Activated CD8-positive, alpha-beta memory T cell treated with anti-CD3 and anti-CD28 coated beads for 36 hours (primary cell): ENCODE data around the gene ODC1. TPM values are rescaled to one million over a fixed set of nuclear protein-coding genes. Genes with fewer than 3 reads are reported as not detected.

Experiments
- CTCF ChIA-PET: fragments of 350-600 bp; sonication (Branson Sonifier 250); formaldehyde crosslinking; loops from one replicate; lab custom pipeline; 2021; ENCODE audit warnings: antibody characterized with exemption; lab: Charles Lee
- POLR2A ChIA-PET: fragments of 350-600 bp; sonication (Branson Sonifier 250); formaldehyde crosslinking; loops from one replicate; lab custom pipeline; 2021; ENCODE audit warnings: antibody characterized with exemption; lab: Charles Lee
- total RNA-seq, 2 experiments: library from RNA; stranded (reverse); gene quantifications; one replicate each; pipeline ENCODE4 v1.2.3, GENCODE V29; 2021

The ODC1 gene
- total RNA-seq, 2 experiments from 2014 or later: 477 to 483 TPM

DNA sequence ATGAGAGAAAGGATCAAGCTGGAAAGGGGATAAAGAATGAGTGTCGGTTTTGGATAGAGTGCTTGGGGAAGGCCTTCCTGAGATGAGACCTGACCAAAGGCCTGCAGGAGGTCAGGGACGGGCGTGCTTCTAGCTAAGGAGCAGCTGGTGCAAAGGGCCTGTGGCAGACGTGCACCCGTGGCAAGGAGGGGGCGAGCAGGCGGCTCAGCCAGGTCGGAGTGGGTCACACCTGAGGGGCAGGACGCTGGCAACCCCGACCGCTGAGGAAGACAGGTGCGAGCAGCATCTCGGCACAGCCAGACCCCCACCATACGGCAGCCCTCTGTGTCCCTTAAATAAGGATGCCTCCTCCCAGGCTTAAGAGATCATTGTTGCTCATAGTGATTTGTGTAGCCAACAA is 48.1 kb downstream of the ODC1 start:
- CTCF ChIA-PET: interaction anchor here (0.8 kb wide), 1 partner anchor 9 kb away, joined by 3 read pairs; no protein-coding TSS in a partner anchor
- POLR2A ChIA-PET: no interaction called here

DNA sequence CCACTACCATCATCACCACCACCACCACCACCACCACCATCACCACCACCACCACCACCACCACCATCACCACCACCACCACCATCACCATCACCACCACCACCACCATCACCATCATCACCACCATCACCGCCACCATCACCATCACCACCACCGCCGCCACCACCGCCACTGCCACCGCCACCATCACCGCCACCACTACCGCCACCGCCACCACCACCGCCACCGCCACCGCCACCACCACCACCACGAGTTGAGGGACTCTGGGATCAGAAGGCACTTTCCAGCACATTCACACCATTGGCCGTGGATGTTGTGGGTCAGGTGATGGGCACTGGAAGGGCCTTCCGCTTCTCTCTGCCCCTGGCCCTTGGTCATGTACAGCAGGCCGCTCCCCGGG is 48.8 kb downstream of the ODC1 start:
- POLR2A ChIA-PET: no interaction called here
- CTCF ChIA-PET: no interaction called here

DNA sequence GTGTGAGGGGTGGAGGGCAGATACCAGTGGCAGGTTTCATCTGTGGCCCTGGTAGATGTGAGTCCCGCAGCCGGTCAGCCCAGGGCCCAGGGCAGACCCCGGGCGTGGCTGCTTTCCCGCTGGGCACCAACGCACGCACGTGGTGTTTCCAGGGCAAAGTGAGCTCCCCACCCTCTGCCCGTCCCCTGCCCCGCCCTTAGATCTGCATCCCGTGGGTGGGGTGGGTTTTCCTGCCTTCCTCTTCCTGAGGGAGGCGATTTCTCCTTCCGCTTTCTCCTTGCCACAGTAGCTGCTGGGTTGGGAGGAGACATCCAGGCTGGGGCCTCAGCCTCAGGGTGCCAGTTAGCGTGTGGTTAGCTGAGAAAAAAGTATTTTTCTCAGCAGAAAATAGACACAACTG is 49.6 kb downstream of the ODC1 start:
- CTCF ChIA-PET: interaction anchor here (1.5 kb wide), 1 partner anchor 10 kb away, joined by 4 read pairs; no protein-coding TSS in a partner anchor
- POLR2A ChIA-PET: no interaction called here

DNA sequence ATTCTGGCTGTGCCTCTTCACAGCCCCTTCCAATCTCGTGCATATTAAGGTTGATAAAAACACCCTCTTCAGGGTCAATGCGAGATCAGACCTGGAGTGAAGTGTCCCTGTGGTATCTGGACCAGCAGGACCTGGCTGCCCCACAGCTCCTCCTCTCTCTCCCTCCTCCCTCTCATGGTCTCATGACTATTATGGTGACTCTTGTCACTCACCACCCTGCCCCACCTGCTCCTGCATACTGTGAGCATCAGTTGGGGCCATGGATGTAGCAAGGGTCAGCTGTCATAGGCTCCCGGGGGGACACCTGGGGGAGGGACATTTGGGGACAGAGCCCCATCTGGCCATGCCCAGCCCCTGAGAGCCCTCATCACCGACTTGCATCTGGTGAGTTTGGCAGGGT is 50.2 kb downstream of the ODC1 start:
- ChIA-PET POLR2A (no interaction called here), CTCF (interaction anchor here (1.5 kb wide), 1 partner anchor 11 kb away, joined by 4 read pairs; no protein-coding TSS in a partner anchor)

DNA sequence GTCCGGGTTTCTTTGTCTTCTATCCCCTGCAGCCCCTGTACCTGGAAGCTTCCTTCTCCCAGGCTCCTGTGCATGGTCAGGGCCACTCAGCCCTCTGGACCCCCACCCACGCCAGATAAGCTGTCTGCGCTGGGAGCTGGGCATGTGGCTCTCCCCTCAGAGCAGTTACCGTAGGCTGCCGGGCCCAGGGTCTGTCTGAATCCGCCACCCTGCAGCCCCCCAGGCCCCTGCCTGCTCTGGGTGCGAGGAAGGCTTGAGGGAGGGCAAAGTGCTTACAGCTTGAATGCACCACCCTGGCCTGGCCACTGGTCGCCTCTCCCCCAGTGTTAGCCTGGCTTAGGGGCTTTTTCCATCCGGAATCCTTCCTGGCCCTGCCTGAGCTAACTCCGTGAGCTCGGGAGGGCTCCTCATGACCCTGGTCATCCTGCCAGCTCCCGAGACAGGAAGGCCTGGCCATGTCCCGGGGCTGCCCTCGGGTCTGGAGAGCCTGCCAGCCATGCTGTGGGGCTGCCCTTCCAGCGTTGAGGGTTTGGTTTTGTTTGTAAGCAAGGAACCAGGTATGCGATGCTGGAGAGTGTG is 50.7 kb downstream of the ODC1 start:
- ChIA-PET POLR2A (no interaction called here), CTCF (interaction anchor here (1.5 kb wide), 1 partner anchor 12 kb away, joined by 4 read pairs; no protein-coding TSS in a partner anchor)

DNA sequence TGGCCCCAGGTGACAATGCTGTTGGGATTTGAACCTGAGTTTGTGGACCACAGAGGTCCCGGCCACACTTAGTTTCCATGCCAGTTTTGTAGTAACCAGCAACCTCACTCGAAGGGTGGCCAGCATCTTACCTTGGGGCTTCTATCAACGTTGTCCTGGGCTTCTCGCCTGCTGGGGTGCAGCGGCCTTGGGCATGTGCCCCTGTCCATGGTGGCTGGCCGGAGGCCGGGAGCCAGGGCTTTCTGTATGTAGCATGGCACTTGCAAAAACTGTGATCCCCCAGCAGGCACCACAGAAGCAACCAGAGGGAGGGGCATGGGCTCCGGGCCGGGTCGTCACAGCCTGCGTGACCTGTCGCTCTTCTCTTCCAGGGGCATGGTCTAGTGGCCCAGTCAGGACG is 51.7 kb downstream of the ODC1 start:
- ChIA-PET POLR2A (no interaction called here), CTCF (interaction anchor here (1.1 kb wide), 1 partner anchor 25 kb away, joined by 3 read pairs; no protein-coding TSS in a partner anchor)

DNA sequence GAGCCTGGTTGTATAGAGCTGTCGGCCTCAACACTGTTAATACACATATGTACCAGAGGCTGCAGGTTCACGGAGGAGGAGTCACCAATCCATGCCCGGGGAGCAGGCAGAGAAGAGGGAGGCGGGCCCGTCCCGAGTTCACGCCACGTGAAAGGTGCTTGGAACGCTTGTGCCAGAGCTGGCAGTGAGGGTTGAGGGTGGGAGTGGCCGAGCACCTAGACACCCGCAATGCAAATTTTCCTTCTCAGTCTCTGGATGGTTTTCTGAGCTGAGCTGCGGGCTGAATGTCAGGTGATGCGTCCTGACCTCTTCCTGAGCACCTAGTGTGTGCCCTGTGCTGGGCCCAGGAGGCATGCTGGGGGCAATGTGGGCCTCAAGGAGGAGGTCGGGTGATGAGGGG is 52.2 kb downstream of the ODC1 start:
- ChIA-PET CTCF (interaction anchor here (0.7 to 1.1 kb wide), 2 partner anchors 25 to 323 kb away, joined by 3 read pairs; no protein-coding TSS in a partner anchor), POLR2A (no interaction called here)

DNA sequence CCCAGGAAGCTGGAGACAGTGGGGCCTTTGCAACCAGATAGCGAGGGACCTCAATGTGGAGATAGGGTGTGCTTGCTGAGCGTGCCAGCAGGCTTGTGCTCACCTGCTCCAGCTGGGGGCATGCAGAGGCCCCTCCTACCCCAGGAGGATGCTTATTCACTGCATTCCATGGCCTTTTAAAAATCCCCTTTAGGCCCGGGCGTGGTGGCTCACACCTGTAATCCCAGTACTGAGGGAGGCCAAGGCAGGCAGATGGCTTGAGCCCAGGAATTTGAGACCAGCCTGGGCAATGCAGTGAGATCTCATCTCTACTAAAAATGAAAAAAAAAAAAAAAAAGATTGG is 54.5 kb downstream of the ODC1 start:
- ChIA-PET CTCF (interaction anchor here (4.2 kb wide), 1 partner anchor 15 kb away, joined by 14 read pairs; no protein-coding TSS in a partner anchor), POLR2A (interaction anchor here (0.7 kb wide), 1 partner anchor 9 kb away, joined by 4 read pairs; no protein-coding TSS in a partner anchor)

DNA sequence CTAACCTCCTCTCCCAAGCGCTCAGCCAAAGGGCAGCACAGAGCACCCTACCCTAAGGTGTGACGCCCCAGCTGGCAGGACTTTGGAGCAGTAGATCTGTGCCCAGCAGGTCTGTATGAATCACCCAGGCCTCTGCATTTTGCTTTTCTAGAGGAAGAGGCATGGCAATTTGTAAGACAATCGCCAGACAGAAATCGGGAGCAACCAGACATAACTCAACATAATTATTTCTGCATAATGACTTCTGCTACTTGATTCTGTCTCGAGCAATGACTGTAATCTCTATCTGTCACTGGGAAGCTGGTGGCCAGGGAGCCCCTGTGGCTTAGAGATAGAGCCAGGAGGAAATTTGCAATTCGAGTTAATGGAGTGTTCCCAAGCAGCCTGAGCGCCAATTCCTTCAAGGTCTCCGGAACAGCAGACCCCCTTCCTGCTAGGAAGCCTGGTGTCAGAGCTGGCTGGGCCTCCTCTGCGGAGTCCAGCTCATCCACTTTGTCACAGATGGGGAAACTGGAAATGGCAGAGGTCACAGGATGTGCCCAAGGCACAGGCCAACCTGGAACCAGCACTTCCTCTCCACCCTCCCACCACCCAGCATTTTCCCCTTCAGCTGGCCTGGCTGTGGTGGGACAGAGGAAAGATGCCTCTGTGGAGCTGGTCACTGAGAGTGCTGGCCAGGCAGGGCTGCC is 55.0 kb downstream of the ODC1 start:
- ChIA-PET CTCF (interaction anchor here (4.2 kb wide), 1 partner anchor 16 kb away, joined by 14 read pairs; no protein-coding TSS in a partner anchor), POLR2A (no interaction called here)

DNA sequence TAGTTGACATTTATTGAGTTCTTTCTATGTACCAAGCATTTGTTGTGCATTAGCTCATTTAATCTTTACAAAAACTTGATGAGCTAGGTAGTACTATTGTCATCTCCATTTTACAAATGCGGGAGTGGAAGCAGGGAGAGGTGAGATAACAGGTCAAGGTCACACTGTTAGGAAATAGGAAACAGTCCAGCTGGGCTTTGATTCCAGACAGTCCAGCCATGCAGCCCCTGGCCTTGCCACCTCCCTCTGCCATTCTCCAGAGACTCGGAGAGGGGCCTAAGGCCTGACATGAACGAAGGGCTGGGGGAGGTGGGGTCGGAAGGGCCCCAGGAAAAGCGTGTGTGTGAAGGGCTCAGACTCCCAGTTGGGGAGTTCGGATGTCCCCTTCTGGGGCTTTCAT is 55.6 kb downstream of the ODC1 start:
- ChIA-PET POLR2A (no interaction called here), CTCF (interaction anchor here (1.6 to 4.2 kb wide), 2 partner anchors 10 to 16 kb away, joined by 4 to 14 read pairs; no protein-coding TSS in a partner anchor)

DNA sequence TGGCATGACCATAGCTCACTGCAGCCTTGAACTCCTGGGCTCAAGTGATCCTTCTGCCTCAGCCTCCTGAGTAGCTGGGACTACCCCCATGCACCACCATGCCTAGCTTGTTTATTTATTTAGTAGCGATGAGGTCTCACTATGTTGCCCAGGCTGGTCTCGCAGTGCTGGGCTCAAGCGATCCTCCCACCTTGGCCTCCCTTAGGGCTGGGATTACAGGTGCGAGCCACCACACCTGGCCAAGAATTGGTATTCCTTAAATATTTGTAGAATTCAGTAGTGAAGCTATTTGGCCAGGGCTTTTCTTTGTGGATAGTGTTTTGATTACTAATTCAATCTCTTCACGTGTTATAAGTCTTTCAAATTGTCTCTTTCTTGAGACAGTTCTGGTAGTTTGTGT is 56.0 kb downstream of the ODC1 start:
- POLR2A ChIA-PET: no interaction called here
- CTCF ChIA-PET: interaction anchor here (1.4 to 4.2 kb wide), 3 partner anchors 10 to 91 kb away, joined by 3 to 14 read pairs (median 4); no protein-coding TSS in a partner anchor

DNA sequence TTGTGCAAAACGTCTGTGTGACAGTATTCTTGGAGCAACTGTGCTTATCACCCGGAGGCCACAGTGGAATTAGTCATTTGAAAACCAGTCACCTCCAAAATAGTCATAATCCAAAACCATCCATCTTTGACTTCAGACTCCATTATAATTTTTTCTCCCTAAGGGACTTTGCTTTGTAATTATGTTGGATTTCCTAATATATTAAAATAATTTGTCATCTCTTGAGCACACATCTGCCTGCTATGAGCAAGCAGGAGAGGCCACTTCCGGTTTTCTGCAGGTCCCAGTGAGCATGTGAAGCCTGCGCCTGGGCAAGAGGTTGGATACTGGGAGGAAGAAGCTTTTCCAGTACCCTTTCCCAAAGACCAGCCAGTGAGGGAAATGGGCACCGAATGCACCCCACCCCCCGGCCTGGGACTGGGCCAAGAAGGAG is 57.7 kb downstream of the ODC1 start:
- ChIA-PET CTCF (interaction anchor here (2.1 to 4.2 kb wide), 3 partner anchors 10 to 19 kb away, joined by 4 to 14 read pairs (median 6); no protein-coding TSS in a partner anchor), POLR2A (no interaction called here)

Other genes with a start within 250 kb of the ODC1 start
- gene HPCAL1, start 145.4 kb downstream of the ODC1 start, total RNA-seq: 10 to 100 TPM; 85.0 to 85.7 TPM
- gene NOL10, start 241.6 kb upstream of the ODC1 start, total RNA-seq: 10 to 100 TPM; 51.8 to 53.1 TPM